OCI-LY7 (cell line): Measurements from ENCODE around the gene PDZRN3. TPM values are rescaled to one million over a fixed set of nuclear protein-coding genes. Genes with fewer than 3 reads are reported as not detected.

Experiments
- BruUV-seq: library from RNA; stranded (reverse); fragments of 400-500 nt; replicated peaks from 2 replicates; lab custom pipeline; 2021; lab: Mats Ljungman, UMichigan
- CTCF ChIA-PET: fragments of 300-600 bp; sonication (Branson Sonifier 250); formaldehyde crosslinking; loops from one replicate; lab custom pipeline; 2022; ENCODE audit warnings: antibody characterized with exemption; ENCODE audit not compliant: unreplicated experiment; lab: Charles Lee
- POLR2A ChIA-PET: fragments of 300-600 bp; sonication (Branson Sonifier 250); formaldehyde crosslinking; loops from one replicate; lab custom pipeline; 2022; ENCODE audit warnings: antibody characterized with exemption; lab: Charles Lee
- DNase-seq: peaks from one replicate; pipeline ENCODE4 v3.0.0-alpha.2; 2015; ENCODE audit warnings: low spot score
- H2AFZ ChIP-seq: fragments of 200-600 bp; sonication (generic), shearing (Covaris generic); 2 replicates; pipeline ENCODE4 v1.6.1; 2014; ENCODE audit warnings: mild to moderate bottlenecking, antibody characterized with exemption, low read length, moderate library complexity
- H3K27ac ChIP-seq: fragments of 200-600 bp; sonication (generic); 2 replicates; pipeline ENCODE4 v1.5.1; 2014; ENCODE audit warnings: mixed run types, low read depth, mild to moderate bottlenecking, moderate library complexity, low read length, inconsistent platforms; ENCODE audit not compliant: poor library complexity, severe bottlenecking
- H3K36me3 ChIP-seq: fragments of 200-600 bp; sonication (generic); 2 replicates; pipeline ENCODE4 v1.6.1; 2014; ENCODE audit warnings: mild to moderate bottlenecking, antibody characterized with exemption, low read length, moderate library complexity, mixed read lengths; ENCODE audit not compliant: insufficient read depth
- H3K4me1 ChIP-seq: fragments of 200-600 bp; sonication (generic); 2 replicates; pipeline ENCODE4 v1.5.1; 2014; ENCODE audit warnings: mild to moderate bottlenecking, low read length; ENCODE audit not compliant: insufficient read depth, poor library complexity, severe bottlenecking
- H3K4me2 ChIP-seq: fragments of 200-600 bp; sonication (generic); 2 replicates; pipeline ENCODE4 v1.6.1; 2014; ENCODE audit warnings: mild to moderate bottlenecking, low read length
- H3K4me3 ChIP-seq: fragments of 200-600 bp; sonication (generic); 2 replicates; pipeline ENCODE4 v1.5.1; 2014; ENCODE audit warnings: mild to moderate bottlenecking, low read depth, low read length; ENCODE audit not compliant: poor library complexity, severe bottlenecking
- H3K79me2 ChIP-seq: fragments of 200-600 bp; sonication (generic); 2 replicates; pipeline ENCODE4 v1.6.1; 2016; ENCODE audit warnings: low read depth, mild to moderate bottlenecking, low read length, moderate library complexity, mixed read lengths; ENCODE audit not compliant: insufficient read depth
- H3K9me2 ChIP-seq: fragments of 200-600 bp; sonication (generic); 2 replicates; pipeline ENCODE4 v1.6.1; 2016; ENCODE audit warnings: mild to moderate bottlenecking, low read length, mixed read lengths; ENCODE audit not compliant: insufficient read depth
- H3K9me3 ChIP-seq: fragments of 200-600 bp; sonication (generic); 2 replicates; pipeline ENCODE4 v1.6.1; 2014; ENCODE audit warnings: mild to moderate bottlenecking, mixed run types, low read length, mixed read lengths
- H4K20me1 ChIP-seq: fragments of 200-600 bp; sonication (generic); 2 replicates; pipeline ENCODE4 v1.6.1; 2014; ENCODE audit warnings: mild to moderate bottlenecking, antibody characterized with exemption, low read length, moderate library complexity, mixed read lengths; ENCODE audit not compliant: insufficient read depth
- EZH2phosphoT487 ChIP-seq: fragments of 200-600 bp; sonication (generic); IDR thresholded peaks from 2 replicates; pipeline ENCODE4 v1.6.1; 2018; ENCODE audit warnings: low read depth, borderline replicate concordance, mild to moderate bottlenecking, mixed run types, antibody characterized with exemption, low read length, moderate library complexity, mixed read lengths
- intact Hi-C: fragments of 100-400 bp; cut with micrococcal nuclease; formaldehyde crosslinking; loops from one replicate; pipeline ENCODE4 v1.10.0; 2022; ENCODE audit not compliant: unreplicated experiment
- total RNA-seq, 2 experiments: library from RNA; depleted of rRNA in 1 of 2; stranded (reverse); fragments of >200 nt in 1 of 2; shearing (Covaris generic) in 1 of 2; gene quantifications; 2 replicates each; pipeline ENCODE4 v1.2.3, GENCODE V29; 2014 to 2022
- TF ChIP-seq, protein P1 (sequence below): fragments of 200-600 bp; sonication (generic); conservative IDR thresholded peaks from 2 replicates; pipeline ENCODE4 v1.5.1; 2014; ENCODE audit warnings: mild to moderate bottlenecking, antibody characterized with exemption, low read length, moderate library complexity, mixed read lengths

The PDZRN3 gene
- total RNA-seq, 2 experiments from 2014 or later, result 0.95 TPM; not detected in 1

GRCh38 chr3:73491287-73491662, 133.5 kb downstream of the PDZRN3 start:
- no TSS peak for BruUV-seq
- H3K36me3 ChIP-seq, result no peaks in the 10 kb centered on the region
- POLR2A ChIA-PET, result interaction anchor here (0.6 kb wide), 2 partner anchors 1237 to 1711 kb away, joined by 3 to 5 read pairs; no protein-coding TSS in a partner anchor
- no peak overlapping the region for H2AFZ ChIP-seq
- TF ChIP-seq, protein P1, sequence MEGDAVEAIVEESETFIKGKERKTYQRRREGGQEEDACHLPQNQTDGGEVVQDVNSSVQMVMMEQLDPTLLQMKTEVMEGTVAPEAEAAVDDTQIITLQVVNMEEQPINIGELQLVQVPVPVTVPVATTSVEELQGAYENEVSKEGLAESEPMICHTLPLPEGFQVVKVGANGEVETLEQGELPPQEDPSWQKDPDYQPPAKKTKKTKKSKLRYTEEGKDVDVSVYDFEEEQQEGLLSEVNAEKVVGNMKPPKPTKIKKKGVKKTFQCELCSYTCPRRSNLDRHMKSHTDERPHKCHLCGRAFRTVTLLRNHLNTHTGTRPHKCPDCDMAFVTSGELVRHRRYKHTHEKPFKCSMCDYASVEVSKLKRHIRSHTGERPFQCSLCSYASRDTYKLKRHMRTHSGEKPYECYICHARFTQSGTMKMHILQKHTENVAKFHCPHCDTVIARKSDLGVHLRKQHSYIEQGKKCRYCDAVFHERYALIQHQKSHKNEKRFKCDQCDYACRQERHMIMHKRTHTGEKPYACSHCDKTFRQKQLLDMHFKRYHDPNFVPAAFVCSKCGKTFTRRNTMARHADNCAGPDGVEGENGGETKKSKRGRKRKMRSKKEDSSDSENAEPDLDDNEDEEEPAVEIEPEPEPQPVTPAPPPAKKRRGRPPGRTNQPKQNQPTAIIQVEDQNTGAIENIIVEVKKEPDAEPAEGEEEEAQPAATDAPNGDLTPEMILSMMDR, result no peak
- TF ChIP-seq EZH2phosphoT487, result no peak
- H3K4me2 ChIP-seq, result no peak overlapping the region
- no peak overlapping the region for H3K4me3 ChIP-seq
- CTCF ChIA-PET, result no interaction called here
- H3K79me2 ChIP-seq, result no peaks in the 10 kb centered on the region
- no peaks in the 10 kb centered on the region for H3K4me1 ChIP-seq
- H3K27ac ChIP-seq, result no peak overlapping the region
- DNase-seq, result no peak
- H4K20me1 ChIP-seq, result no peaks in the 10 kb centered on the region
- H3K9me2 ChIP-seq, result no peaks in the 10 kb centered on the region
- intact Hi-C loops, result no loop called here
- H3K9me3 ChIP-seq, result no peaks in the 10 kb centered on the region

- H3K4me3 ChIP-seq, result no peak overlapping the region
- H3K9me3 ChIP-seq, result no peaks in the 10 kb centered on the region
- H3K4me2 ChIP-seq, result no peak overlapping the region
- CTCF ChIA-PET, result no interaction called here
- H3K9me2 ChIP-seq, result no peaks in the 10 kb centered on the region
- peaks cover 2% of the 10 kb centered on the region for H3K4me1 ChIP-seq
- H3K36me3 ChIP-seq, result no peaks in the 10 kb centered on the region
- no TSS peak for BruUV-seq
- no peak for DNase-seq
- H3K27ac ChIP-seq, result no peak overlapping the region
- no peaks in the 10 kb centered on the region for H4K20me1 ChIP-seq
- H2AFZ ChIP-seq, result no peak overlapping the region
- H3K79me2 ChIP-seq, result no peaks in the 10 kb centered on the region
- POLR2A ChIA-PET, result interaction anchor here (0.6 kb wide), 1 partner anchor 48 kb away, joined by 3 read pairs; no protein-coding TSS in a partner anchor
- intact Hi-C loops, result no loop called here
- TF ChIP-seq, protein P1, result no peak
- no peak for TF ChIP-seq EZH2phosphoT487
Measured at GRCh38 chr3:73490453-73491286, 134.1 kb downstream of the PDZRN3 start.

DNA sequence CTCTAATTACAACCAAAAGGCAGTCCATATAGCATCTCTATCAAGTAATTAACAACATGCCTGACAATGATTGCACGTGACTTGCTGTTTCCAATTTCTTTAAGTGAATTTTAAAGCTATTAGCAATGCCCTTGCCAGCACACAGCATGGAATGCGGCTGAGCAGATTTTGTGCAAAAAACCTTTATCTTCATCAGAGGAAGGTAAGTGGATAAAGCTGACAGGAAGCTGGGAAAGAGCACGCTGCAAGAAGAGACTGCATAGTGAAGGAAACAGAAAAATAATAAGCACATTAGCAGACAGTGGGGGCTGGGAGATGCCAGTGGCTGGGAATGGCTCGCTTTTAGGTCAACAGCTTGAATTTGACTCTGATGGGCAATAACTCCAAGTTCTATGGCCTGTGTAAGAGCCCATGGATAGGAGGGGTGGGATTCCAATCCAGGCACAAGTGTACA, 138.8 kb downstream of the PDZRN3 start:
- no peaks in the 10 kb centered on the region for H3K9me2 ChIP-seq
- no peaks in the 10 kb centered on the region for H3K79me2 ChIP-seq
- H3K9me3 ChIP-seq, result no peaks in the 10 kb centered on the region
- intact Hi-C loops, result no loop called here
- H2AFZ ChIP-seq, result 0 out of 2 replicates have a peak overlapping the region, but pooled peaks have one; percentile 44
- H3K4me3 ChIP-seq, result no peak overlapping the region
- BruUV-seq, result no TSS peak
- no peaks in the 10 kb centered on the region for H3K36me3 ChIP-seq
- H3K4me1 ChIP-seq, result peaks cover 17% of the 10 kb centered on the region
- ChIA-PET CTCF (interaction anchor here (1.8 kb wide), 1 partner anchor 15 kb away, joined by 6 read pairs; no protein-coding TSS in a partner anchor), POLR2A (interaction anchor here (0.7 to 2.7 kb wide), 10 partner anchors 9 to 38 kb away, joined by 3 to 15 read pairs (median 4); no protein-coding TSS in a partner anchor)
- peak overlapping the region; percentile 45; the same call in 1 of the 2 replicates for H3K4me2 ChIP-seq
- H4K20me1 ChIP-seq, result no peaks in the 10 kb centered on the region
- H3K27ac ChIP-seq, result no peak overlapping the region
- no peak for DNase-seq
- TF ChIP-seq, protein P1, result no peak
- TF ChIP-seq EZH2phosphoT487, result no peak
